ENCODE data around the gene NPIPB8.
"Not testable (repeated sequence)": the region's sequence is repeated elsewhere in the genome, so short reads cannot be mapped to it uniquely, and the experiment has no call there.

The NPIPB8 gene

DNA sequence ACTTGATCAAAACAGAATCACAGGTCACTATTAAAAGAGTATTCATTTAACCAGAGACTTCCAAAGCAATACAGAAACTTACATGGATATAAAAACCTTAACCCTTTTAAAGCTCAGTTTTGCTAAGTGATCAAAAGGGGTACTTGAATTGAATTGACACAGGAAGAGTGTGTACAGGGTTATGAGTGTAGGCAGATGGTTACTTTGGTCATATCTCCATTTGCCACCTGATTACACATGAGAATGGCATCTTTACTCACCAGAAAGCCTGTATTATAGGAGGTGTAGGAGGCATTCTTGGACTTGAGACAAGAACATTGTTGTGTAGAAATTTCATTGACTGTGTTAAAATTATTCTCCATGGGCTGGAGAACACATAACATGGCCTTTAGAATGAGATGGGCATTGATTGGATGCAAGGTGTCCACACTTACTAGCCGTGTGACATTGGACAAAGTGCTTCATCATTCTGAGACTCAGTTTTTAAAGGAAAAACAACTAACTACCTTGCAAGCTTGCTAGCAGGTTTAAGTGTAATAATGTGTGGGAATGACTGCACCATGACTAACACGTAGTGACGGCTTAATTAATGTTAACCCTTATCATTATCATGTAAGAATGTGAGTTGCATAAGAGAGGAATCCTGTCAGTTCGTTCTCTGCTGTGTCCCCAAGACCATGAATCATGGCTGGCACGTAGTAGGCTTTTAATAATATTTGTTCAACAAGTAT, 1.6 kb upstream of the NPIPB8 start:
- DNase-seq, result not testable (repeated sequence)

DNA sequence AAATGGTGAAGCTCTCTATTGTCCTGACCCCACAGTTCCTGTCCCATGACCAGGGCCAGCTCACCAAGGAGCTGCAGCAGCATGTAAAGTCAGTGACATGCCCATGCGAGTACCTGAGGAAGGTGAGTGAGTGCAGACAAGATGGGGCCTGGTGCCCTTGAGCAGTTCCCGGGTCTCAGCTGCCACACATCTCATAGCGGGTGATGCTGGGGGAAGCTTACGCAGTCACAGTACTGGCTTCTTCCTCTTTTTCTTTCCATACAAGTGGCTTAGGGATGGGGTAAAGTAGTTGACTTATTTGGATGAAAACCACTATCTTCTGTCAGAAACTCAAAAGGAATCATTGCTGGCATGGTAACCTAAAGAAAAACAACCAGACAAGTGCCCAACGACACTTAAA, 494 bp downstream of the NPIPB8 start:
- not testable (repeated sequence) for DNase-seq

DNA sequence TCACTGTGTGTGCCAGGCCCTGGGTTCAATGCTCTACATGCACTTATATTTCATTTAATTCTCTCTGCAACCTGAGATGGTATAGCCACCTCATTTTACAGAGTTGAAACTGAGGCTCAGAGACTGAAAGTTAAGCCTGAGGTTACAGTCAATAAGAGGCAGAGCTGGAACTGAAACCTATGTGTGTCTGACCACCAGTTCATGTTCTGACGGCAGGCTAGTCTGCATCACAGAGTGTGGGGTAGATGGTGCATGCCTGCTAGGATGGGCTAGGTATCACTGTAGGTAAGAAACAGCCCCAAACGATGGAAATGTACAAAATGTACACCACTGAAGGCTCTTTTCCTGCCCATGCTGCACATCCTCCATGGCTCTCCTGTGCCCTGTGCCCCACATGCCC, 2.1 kb downstream of the NPIPB8 start:
- not testable (repeated sequence) for DNase-seq

DNA sequence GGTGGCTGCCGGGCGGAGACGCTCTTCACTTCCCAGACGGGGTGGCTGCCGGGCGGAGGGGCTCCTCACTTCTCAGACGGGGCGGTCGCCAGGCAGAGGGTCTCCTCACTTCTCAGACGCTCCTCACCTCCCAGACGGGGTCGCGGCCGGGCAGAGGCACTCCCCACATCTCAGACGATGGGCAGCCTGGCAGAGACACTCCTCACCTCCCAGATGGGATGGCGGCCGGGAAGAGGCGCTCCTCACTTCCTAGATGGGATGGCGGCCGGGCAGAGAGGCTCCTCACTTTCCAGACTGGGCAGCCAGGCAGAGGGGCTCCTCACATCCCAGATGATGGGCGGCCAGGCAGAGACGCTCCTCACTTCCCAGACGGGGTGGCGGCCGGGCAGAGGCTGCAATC, 28.4 kb downstream of the NPIPB8 start:
- not testable (repeated sequence) for DNase-seq

DNA sequence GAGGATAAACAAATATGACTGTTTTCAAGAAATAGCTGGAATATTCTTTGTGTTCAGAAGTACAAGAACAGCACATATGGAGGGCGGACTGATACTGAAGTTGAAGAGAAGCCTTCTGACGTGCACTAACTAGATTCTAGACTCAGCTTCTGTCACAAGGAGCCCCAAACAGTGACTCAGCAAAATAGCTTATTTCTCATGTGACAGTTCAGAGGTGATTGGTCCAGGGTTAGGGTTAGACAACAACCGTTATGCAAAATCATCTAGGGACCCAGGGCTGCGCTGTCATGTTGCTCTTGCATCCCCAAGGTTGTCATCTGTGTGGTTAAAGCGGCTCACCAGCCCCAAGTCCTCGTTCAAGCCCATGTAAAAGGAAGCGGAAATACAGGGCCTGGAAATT, 29.6 kb downstream of the NPIPB8 start:
- not testable (repeated sequence) for DNase-seq

DNA sequence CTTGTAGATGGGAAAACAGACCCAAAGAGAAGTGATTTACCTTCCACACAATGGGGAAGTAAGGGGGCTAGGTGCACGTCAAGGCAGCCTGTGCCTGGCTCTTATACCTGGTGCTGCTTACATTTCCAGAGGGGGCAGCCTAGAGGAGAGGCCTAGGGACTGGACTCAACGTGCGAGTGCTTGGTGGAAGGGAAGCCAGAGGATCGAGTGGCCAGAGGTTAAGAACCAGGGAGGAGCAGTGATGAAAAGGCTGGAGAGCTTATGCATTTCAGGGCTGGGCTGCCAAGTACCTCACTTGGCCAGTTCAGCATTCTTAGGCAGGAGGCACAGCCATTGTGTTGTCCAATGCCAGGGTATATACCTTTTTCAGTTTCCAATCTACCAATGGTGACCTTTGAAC, 30.3 kb downstream of the NPIPB8 start:
- not testable (repeated sequence) for DNase-seq

DNA sequence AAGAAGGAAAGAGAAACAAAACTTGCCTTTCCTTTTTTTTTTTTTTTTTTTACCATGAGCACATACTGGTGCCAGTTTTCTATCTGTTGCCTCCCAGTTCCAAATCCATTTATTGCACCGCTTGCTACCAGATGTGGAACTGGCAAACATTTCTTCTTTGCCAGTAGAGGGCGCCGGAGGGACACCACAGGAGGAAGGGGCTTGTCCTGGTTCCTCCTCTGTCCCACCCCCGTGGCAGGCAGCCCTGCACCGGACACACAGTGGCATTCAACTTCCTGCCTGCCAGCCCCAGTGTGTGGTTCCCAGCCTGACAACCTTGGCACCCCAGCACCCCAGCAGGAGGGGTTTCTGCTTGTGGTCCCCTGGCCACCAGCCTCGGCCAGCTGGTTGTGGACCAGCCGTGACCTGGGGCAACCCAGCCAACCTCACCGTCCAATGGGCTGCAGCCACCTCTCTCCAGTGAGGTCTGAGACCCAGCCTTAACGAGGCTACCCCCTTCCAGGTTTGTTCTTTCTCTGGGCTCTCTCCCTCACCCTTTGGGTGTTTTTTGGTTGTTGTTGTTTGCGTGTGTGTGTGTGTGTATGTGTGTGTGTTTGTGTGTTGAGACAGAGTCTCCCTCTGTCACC, 50.6 kb downstream of the NPIPB8 start:
- not testable (repeated sequence) for DNase-seq

DNA sequence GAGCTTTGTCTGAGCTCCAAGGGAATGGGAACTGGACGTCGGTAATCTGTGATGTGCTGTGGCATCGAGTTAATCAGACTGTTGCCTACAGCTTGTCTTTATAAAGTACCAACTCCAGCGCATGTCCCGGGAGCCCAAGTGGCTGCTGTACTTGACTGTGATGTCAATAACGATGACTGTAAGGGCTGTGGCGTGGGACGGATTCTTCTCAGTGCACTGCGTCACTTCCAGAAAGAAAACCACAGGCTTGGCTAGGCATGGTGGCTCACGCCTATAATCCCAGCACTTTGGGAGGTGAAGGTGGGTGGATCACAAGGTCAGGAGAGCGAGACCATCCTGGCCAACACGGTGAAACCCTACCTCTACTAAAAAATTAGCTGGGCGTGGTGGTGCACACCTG, 51.6 kb downstream of the NPIPB8 start:
- DNase-seq, result not testable (repeated sequence)

DNA sequence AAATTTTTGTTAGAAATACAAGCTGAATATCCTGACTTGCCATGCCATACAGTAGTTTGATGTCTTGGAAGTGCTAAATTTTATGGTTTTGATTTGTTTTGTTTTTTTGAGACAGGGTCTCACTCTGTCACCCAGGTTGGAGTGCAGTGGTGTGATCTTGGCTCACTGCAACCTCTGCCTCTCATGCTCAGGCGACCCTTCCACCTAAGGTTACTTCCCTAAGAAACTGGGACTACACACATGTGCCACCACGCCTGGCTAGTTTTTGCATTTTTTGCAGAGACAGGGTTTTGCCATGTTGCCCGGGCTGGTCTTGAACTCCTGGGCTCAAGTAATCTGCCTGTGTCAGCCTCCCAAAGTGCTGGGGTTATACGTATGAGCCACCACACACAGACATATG, 53.9 kb downstream of the NPIPB8 start:
- DNase-seq, result not testable (repeated sequence)

DNA sequence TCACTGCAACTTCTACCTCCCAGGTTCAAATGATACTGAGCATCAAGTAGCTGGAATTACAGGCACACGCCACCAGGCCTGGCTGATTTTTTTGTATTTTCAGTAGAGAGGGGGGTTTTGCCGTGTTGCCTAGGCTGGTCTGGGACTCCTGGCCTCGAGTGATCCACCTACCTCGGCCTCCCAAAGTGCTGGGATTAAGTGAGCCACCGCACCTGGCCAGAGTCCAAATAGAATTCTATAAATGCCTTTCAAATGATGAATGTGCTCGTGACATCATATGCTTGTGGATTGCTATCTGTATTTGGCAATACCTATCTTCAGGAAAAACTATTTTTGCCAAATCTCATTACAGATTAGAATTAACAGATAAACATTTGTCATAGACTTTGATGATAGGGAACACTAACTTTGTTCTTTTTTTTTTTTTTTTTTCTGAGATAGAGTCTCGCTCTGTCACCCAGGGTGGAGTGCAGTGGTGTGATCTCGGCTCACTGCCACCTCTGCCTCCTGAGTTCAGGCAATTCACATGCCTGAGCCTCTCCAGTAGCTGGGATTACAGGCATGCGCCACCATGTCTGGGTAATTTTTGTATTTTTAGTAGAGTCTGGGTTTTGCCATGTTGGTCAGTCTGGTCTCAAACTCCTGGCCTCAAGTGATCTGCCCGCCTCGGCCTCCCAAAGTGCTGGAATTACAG, 55.5 kb downstream of the NPIPB8 start:
- DNase-seq, result not testable (repeated sequence)

DNA sequence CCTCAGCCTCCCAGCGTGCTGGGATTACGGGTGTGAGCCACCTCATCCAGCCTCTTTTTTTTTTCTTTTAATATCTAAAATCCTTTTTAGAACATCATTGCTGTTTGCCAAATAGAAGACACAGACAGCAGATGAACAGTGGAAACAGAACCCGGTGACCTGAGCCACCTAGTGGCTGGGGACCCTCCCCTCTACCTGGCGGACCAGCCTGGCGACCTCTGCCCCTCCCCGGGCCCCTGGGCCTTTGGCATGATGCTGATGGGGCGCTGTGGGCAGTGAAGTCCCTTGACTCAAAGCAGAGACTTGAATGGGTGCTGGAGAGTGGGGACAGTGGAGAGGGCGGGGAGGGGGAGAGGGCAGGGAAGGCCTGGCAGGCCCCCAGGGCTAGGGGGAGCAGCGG, 61.9 kb downstream of the NPIPB8 start:
- not testable (repeated sequence) for DNase-seq

DNA sequence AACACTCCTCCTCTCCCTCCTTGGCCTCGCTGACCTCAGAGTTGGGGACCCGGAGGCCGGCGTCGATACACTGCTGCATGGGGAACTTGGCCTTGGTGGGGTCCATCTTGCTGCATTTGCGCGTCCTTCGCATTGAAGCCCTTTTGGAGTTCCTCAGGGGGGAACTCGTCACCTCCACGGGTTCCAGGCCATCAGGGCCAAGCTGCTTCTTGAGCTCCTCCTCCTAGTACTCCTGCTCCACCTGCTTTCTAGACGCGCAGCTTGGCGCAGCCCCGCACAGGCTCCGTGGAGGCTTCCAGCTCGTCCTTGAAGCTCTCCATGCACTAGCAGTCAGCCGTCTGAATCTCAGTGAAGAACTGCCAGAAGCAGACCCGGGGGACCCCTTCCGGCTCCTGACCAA, 62.5 kb downstream of the NPIPB8 start:
- not testable (repeated sequence) for DNase-seq

DNA sequence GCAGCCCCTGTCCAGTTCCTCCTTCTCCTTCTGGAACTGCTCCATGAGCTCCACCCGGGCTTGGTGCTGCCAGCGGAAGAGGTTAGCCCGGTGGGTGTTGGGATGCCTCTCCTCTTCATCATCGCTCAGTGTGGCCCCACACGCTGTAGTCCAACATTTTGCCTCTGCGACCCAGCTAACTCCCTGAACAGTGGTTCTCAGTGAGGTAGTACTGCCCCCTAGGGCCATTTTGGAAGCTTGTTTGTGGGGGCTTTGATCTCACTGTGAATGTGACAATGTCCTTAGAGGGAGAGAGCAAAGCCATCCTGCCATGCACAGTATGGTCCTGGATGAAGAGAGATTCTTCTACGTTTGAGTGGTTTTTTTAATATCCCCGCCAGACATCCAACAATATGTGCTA, 63.5 kb downstream of the NPIPB8 start:
- not testable (repeated sequence) for DNase-seq

DNA sequence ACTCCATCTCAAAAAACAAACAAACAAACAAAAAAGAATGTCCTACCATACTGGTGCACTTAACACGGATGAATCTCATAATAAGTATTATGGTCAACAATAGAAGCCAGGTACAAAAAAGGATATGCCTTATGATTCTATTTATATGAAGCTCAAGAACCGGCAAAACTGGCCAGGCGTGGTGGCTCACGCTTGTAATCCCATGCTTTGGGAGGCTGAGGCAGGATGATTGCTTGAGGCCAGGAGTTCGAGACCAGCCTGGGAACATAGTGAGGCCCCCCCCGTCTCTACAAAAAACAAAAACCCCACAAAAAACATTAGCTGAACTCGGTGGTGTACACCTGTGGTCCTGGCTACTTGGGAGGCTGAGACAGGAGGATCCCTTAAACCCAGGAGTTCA, 66.4 kb downstream of the NPIPB8 start:
- DNase-seq, result not testable (repeated sequence)
